H1 (cell line): ENCODE data around the gene AXIN2. TPM values are rescaled to one million over a fixed set of nuclear protein-coding genes. Genes with fewer than 3 reads are reported as not detected.

Source experiments
- ASH2L ChIP-seq: fragments of 200-600, 300-600 bp; sonication (generic); IDR thresholded peaks from one replicate; pipeline ENCODE4 v1.7.1; 2017; ENCODE audit warnings: low read length
- BRCA1 ChIP-seq: IDR thresholded peaks from 2 replicates; pipeline ENCODE4 v1.6.1; 2012; ENCODE audit warnings: low read depth, low read length, improper control_type of control experiment
- CHD2 ChIP-seq: IDR thresholded peaks from 2 replicates; pipeline ENCODE4 v1.6.1; 2012; ENCODE audit warnings: low read length, improper control_type of control experiment
- MAFK ChIP-seq: IDR thresholded peaks from 2 replicates; pipeline ENCODE4 v1.6.1; 2012; ENCODE audit warnings: low read depth, mild to moderate bottlenecking, improper control_type of control experiment, low read length
- TAF7 ChIP-seq: optimal IDR thresholded peaks from 2 replicates; pipeline ENCODE3; 2011; ENCODE audit warnings: low read depth, mild to moderate bottlenecking, inconsistent platforms, low read length, moderate library complexity, borderline replicate concordance
- TCF12 ChIP-seq: IDR thresholded peaks from 2 replicates; pipeline ENCODE4 v1.6.1; 2011; ENCODE audit warnings: low read depth, mild to moderate bottlenecking, low read length
- USF2 ChIP-seq: IDR thresholded peaks from 2 replicates; pipeline ENCODE4 v1.6.1; 2011; ENCODE audit warnings: low read length, improper control_type of control experiment
- polyA plus RNA-seq, 7 experiments: library from polyadenylated mRNA; depleted of rRNA in 3 of 7; stranded (reverse) in 5 of 7; unstranded in 2 of 7; fragments of >200 nt in 5 of 7; fragments of 200-250 nt in 2 of 7; gene quantifications; 1 replicate in 5 of 7; 2 replicates in 1 of 7; 4 replicates in 1 of 7; pipeline versions ENCODE4 v1.2.1 to v1.2.3, GENCODE V29; 2011 to 2013; ENCODE audit warnings: missing spikeins in 2 of 7, mixed read lengths in 2 of 7
- total RNA-seq: library from RNA; stranded (reverse); fragmentation: NEBNext Ultra II Directional; extraction: Animal tissue kit (Norgen Biotek cat#: 25700); gene quantifications from 2 replicates; pipeline ENCODE4 v1.2.1, GENCODE V29; 2021
- TF ChIP-seq, protein P1 (sequence below): fragments of 300-600 bp; sonication (generic); IDR thresholded peaks from 2 replicates; pipeline ENCODE4 v1.7.1; 2012; ENCODE audit warnings: low read length, moderate library complexity, mild to moderate bottlenecking, inconsistent platforms; ENCODE audit not compliant: insufficient replicate concordance

The AXIN2 gene
- total and polyA plus RNA-seq, 2 of the 8 experiments (the other 6 are each of a cell fraction or from before 2014, with no cell fraction given): 17.7 to 33.4 TPM

GRCh38 chr17:65567566-65567965 lies 6.1 kb upstream of the AXIN2 start (continued):
- TF ChIP-seq CHD2: no peak
- no peak for TF ChIP-seq TAF7
- TF ChIP-seq BRCA1: no peak
- no peak for TF ChIP-seq USF2
- TF ChIP-seq ASH2L: no peak
- TF ChIP-seq, protein P1, sequence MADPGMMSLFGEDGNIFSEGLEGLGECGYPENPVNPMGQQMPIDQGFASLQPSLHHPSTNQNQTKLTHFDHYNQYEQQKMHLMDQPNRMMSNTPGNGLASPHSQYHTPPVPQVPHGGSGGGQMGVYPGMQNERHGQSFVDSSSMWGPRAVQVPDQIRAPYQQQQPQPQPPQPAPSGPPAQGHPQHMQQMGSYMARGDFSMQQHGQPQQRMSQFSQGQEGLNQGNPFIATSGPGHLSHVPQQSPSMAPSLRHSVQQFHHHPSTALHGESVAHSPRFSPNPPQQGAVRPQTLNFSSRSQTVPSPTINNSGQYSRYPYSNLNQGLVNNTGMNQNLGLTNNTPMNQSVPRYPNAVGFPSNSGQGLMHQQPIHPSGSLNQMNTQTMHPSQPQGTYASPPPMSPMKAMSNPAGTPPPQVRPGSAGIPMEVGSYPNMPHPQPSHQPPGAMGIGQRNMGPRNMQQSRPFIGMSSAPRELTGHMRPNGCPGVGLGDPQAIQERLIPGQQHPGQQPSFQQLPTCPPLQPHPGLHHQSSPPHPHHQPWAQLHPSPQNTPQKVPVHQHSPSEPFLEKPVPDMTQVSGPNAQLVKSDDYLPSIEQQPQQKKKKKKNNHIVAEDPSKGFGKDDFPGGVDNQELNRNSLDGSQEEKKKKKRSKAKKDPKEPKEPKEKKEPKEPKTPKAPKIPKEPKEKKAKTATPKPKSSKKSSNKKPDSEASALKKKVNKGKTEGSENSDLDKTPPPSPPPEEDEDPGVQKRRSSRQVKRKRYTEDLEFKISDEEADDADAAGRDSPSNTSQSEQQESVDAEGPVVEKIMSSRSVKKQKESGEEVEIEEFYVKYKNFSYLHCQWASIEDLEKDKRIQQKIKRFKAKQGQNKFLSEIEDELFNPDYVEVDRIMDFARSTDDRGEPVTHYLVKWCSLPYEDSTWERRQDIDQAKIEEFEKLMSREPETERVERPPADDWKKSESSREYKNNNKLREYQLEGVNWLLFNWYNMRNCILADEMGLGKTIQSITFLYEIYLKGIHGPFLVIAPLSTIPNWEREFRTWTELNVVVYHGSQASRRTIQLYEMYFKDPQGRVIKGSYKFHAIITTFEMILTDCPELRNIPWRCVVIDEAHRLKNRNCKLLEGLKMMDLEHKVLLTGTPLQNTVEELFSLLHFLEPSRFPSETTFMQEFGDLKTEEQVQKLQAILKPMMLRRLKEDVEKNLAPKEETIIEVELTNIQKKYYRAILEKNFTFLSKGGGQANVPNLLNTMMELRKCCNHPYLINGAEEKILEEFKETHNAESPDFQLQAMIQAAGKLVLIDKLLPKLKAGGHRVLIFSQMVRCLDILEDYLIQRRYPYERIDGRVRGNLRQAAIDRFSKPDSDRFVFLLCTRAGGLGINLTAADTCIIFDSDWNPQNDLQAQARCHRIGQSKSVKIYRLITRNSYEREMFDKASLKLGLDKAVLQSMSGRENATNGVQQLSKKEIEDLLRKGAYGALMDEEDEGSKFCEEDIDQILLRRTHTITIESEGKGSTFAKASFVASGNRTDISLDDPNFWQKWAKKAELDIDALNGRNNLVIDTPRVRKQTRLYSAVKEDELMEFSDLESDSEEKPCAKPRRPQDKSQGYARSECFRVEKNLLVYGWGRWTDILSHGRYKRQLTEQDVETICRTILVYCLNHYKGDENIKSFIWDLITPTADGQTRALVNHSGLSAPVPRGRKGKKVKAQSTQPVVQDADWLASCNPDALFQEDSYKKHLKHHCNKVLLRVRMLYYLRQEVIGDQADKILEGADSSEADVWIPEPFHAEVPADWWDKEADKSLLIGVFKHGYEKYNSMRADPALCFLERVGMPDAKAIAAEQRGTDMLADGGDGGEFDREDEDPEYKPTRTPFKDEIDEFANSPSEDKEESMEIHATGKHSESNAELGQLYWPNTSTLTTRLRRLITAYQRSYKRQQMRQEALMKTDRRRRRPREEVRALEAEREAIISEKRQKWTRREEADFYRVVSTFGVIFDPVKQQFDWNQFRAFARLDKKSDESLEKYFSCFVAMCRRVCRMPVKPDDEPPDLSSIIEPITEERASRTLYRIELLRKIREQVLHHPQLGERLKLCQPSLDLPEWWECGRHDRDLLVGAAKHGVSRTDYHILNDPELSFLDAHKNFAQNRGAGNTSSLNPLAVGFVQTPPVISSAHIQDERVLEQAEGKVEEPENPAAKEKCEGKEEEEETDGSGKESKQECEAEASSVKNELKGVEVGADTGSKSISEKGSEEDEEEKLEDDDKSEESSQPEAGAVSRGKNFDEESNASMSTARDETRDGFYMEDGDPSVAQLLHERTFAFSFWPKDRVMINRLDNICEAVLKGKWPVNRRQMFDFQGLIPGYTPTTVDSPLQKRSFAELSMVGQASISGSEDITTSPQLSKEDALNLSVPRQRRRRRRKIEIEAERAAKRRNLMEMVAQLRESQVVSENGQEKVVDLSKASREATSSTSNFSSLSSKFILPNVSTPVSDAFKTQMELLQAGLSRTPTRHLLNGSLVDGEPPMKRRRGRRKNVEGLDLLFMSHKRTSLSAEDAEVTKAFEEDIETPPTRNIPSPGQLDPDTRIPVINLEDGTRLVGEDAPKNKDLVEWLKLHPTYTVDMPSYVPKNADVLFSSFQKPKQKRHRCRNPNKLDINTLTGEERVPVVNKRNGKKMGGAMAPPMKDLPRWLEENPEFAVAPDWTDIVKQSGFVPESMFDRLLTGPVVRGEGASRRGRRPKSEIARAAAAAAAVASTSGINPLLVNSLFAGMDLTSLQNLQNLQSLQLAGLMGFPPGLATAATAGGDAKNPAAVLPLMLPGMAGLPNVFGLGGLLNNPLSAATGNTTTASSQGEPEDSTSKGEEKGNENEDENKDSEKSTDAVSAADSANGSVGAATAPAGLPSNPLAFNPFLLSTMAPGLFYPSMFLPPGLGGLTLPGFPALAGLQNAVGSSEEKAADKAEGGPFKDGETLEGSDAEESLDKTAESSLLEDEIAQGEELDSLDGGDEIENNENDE: no peak
- TF ChIP-seq TCF12: no peak
- TF ChIP-seq MAFK: no peak
